Activated CD4-positive, alpha-beta T cell treated with anti-CD3 and anti-CD28 coated beads, Interleukin-2, amount 10 ng/mL, durations not matched to agents 24 days and 14 days (primary cell): ENCODE measurements around the gene ZDHHC14. TPM values are rescaled to one million over a fixed set of nuclear protein-coding genes. Genes with fewer than 3 reads are reported as not detected.

Experiments
- DNase-seq: peaks from one replicate; pipeline ENCODE4 v3.0.0; 2022
- H3K27ac Mint-ChIP-seq: one replicate; pipeline ENCODE4 v1.8.0; 2022; ENCODE audit warnings: mild to moderate bottlenecking, mixed read lengths
- H3K27me3 Mint-ChIP-seq: one replicate; pipeline ENCODE4 v1.8.0; 2022; ENCODE audit warnings: mixed read lengths
- H3K36me3 Mint-ChIP-seq: one replicate; pipeline ENCODE4 v1.8.0; 2022; ENCODE audit warnings: low read depth, mild to moderate bottlenecking, mixed read lengths
- H3K4me1 Mint-ChIP-seq: one replicate; pipeline ENCODE4 v1.8.0; 2021; ENCODE audit warnings: mixed read lengths
- H3K4me3 Mint-ChIP-seq: one replicate; pipeline ENCODE4 v1.8.0; 2022; ENCODE audit warnings: mild to moderate bottlenecking, moderate library complexity, mixed read lengths
- H3K9me3 Mint-ChIP-seq: one replicate; pipeline ENCODE4 v1.8.0; 2021; ENCODE audit warnings: mixed read lengths
- intact Hi-C: fragments of 100-400 bp; cut with micrococcal nuclease; formaldehyde crosslinking; loops from one replicate; pipeline ENCODE4 v1.15.1; 2023
- total RNA-seq: library from RNA; stranded (reverse); gene quantifications from 2 replicates; pipeline ENCODE4 v1.2.3, GENCODE V29; 2022

ZDHHC14 gene
- total RNA-seq, 1 donor from 2014 or later: 14.1 TPM

GRCh38 chr6:157479464-157480303 lies 98.7 kb downstream of the ZDHHC14 start:
- DNase-seq: no peak
- Mint-ChIP-seq H3K36me3 (peaks cover 8% of the 10 kb centered on the region), H3K4me1 (peaks cover 14% of the 10 kb centered on the region), H3K4me3 (no peak overlapping the region), H3K9me3 (peaks cover 13% of the 10 kb centered on the region), H3K27me3 (peaks cover 8% of the 10 kb centered on the region), H3K27ac (no peak overlapping the region)
- intact Hi-C loops: no loop called here

GRCh38 chr6:157481189-157481864 lies 100.3 kb downstream of the ZDHHC14 start:
- no peak overlapping the region for H3K27ac Mint-ChIP-seq
- peaks cover 3% of the 10 kb centered on the region for H3K27me3 Mint-ChIP-seq
- intact Hi-C loops: no loop called here

GRCh38 chr6:157481865-157482249 lies 100.9 kb downstream of the ZDHHC14 start:
- intact Hi-C loops: no loop called here
- Mint-ChIP-seq H3K4me1 (peaks cover 13% of the 10 kb centered on the region), H3K27me3 (peaks cover 3% of the 10 kb centered on the region), H3K9me3 (peaks cover 6% of the 10 kb centered on the region), H3K4me3 (no peak overlapping the region), H3K36me3 (peaks cover 2% of the 10 kb centered on the region), H3K27ac (no peak overlapping the region)
- DNase-seq: no peak

More at GRCh38 chr6:157481189-157481864, 100.3 kb downstream of the ZDHHC14 start:
- DNase-seq: no peak
- peaks cover 11% of the 10 kb centered on the region for H3K9me3 Mint-ChIP-seq
- H3K36me3 Mint-ChIP-seq: peaks cover 2% of the 10 kb centered on the region
- H3K4me3 Mint-ChIP-seq: no peak overlapping the region
- peaks cover 11% of the 10 kb centered on the region for H3K4me1 Mint-ChIP-seq

- intact Hi-C loops: no loop called here
- H3K36me3 Mint-ChIP-seq: peaks cover 2% of the 10 kb centered on the region
- no peak overlapping the region for H3K4me3 Mint-ChIP-seq
- H3K27me3 Mint-ChIP-seq: no peaks in the 10 kb centered on the region
- no peak for DNase-seq
- H3K4me1 Mint-ChIP-seq: peaks cover 28% of the 10 kb centered on the region
- no peak overlapping the region for H3K27ac Mint-ChIP-seq
- H3K9me3 Mint-ChIP-seq: peaks cover 6% of the 10 kb centered on the region
Measured at GRCh38 chr6:157483770-157484169, 102.8 kb downstream of the ZDHHC14 start.

- H3K4me1 Mint-ChIP-seq: peaks cover 28% of the 10 kb centered on the region
- DNase-seq: no peak
- peaks cover 2% of the 10 kb centered on the region for H3K36me3 Mint-ChIP-seq
- intact Hi-C loops: no loop called here
- no peak overlapping the region for H3K27ac Mint-ChIP-seq
- H3K27me3 Mint-ChIP-seq: no peaks in the 10 kb centered on the region
- peaks cover 6% of the 10 kb centered on the region for H3K9me3 Mint-ChIP-seq
- H3K4me3 Mint-ChIP-seq: no peak overlapping the region
Measured at GRCh38 chr6:157484181-157484580, 103.2 kb downstream of the ZDHHC14 start.

GRCh38 chr6:157486572-157486971 lies 105.6 kb downstream of the ZDHHC14 start:
- peak overlapping the region; percentile 70 for H3K4me3 Mint-ChIP-seq
- peaks cover 4% of the 10 kb centered on the region for H3K27me3 Mint-ChIP-seq
- H3K9me3 Mint-ChIP-seq: peaks cover 3% of the 10 kb centered on the region
- peaks cover 4% of the 10 kb centered on the region for H3K36me3 Mint-ChIP-seq
- peaks cover 33% of the 10 kb centered on the region for H3K4me1 Mint-ChIP-seq
- intact Hi-C loops: no loop called here
- DNase-seq: peak; percentile 80
- peak overlapping the region; percentile 91 for H3K27ac Mint-ChIP-seq

- H3K36me3 Mint-ChIP-seq: peaks cover 4% of the 10 kb centered on the region
- peak overlapping the region; percentile 70 for H3K4me3 Mint-ChIP-seq
- H3K9me3 Mint-ChIP-seq: peaks cover 3% of the 10 kb centered on the region
- H3K4me1 Mint-ChIP-seq: peaks cover 33% of the 10 kb centered on the region
- DNase-seq: no peak
- intact Hi-C loops: no loop called here
- peaks cover 4% of the 10 kb centered on the region for H3K27me3 Mint-ChIP-seq
- peak overlapping the region; percentile 91 for H3K27ac Mint-ChIP-seq
Measured at GRCh38 chr6:157487110-157487773, 106.3 kb downstream of the ZDHHC14 start.

GRCh38 chr6:157488058-157488457 lies 107.1 kb downstream of the ZDHHC14 start:
- Mint-ChIP-seq H3K4me3 (no peak overlapping the region), H3K9me3 (peaks cover 3% of the 10 kb centered on the region), H3K4me1 (peaks cover 33% of the 10 kb centered on the region), H3K27ac (no peak overlapping the region), H3K27me3 (peaks cover 4% of the 10 kb centered on the region), H3K36me3 (peaks cover 4% of the 10 kb centered on the region)
- DNase-seq: no peak
- intact Hi-C loops: no loop called here

- intact Hi-C loops: no loop called here
- peaks cover 33% of the 10 kb centered on the region for H3K4me1 Mint-ChIP-seq
Measured at GRCh38 chr6:157488716-157489118, 107.7 kb downstream of the ZDHHC14 start.

GRCh38 chr6:157490611-157491269 lies 109.8 kb downstream of the ZDHHC14 start:
- intact Hi-C loops: no loop called here
- Mint-ChIP-seq H3K36me3 (peaks cover 5% of the 10 kb centered on the region), H3K4me3 (no peak overlapping the region), H3K27ac (no peak overlapping the region), H3K9me3 (peaks cover 4% of the 10 kb centered on the region), H3K4me1 (peaks cover 35% of the 10 kb centered on the region), H3K27me3 (peaks cover 4% of the 10 kb centered on the region)
- DNase-seq: no peak

More at GRCh38 chr6:157488716-157489118, 107.7 kb downstream of the ZDHHC14 start:
- H3K4me3 Mint-ChIP-seq: no peak overlapping the region
- peaks cover 4% of the 10 kb centered on the region for H3K27me3 Mint-ChIP-seq
- no peak overlapping the region for H3K27ac Mint-ChIP-seq
- peaks cover 2% of the 10 kb centered on the region for H3K9me3 Mint-ChIP-seq
- H3K36me3 Mint-ChIP-seq: peaks cover 4% of the 10 kb centered on the region
- DNase-seq: no peak

- Mint-ChIP-seq H3K4me1 (peaks cover 26% of the 10 kb centered on the region), H3K36me3 (peaks cover 7% of the 10 kb centered on the region), H3K27ac (no peak overlapping the region), H3K9me3 (peaks cover 4% of the 10 kb centered on the region), H3K4me3 (no peak overlapping the region), H3K27me3 (peaks cover 4% of the 10 kb centered on the region)
- DNase-seq: no peak
- intact Hi-C loops: no loop called here
Measured at GRCh38 chr6:157491571-157492232, 110.7 kb downstream of the ZDHHC14 start.

GRCh38 chr6:157492249-157492648 lies 111.3 kb downstream of the ZDHHC14 start:
- peaks cover 10% of the 10 kb centered on the region for H3K36me3 Mint-ChIP-seq
- H3K27ac Mint-ChIP-seq: no peak overlapping the region
- no peak for DNase-seq
- H3K27me3 Mint-ChIP-seq: peaks cover 4% of the 10 kb centered on the region
- H3K9me3 Mint-ChIP-seq: peaks cover 8% of the 10 kb centered on the region
- peaks cover 23% of the 10 kb centered on the region for H3K4me1 Mint-ChIP-seq
- intact Hi-C loops: no loop called here
- no peak overlapping the region for H3K4me3 Mint-ChIP-seq

GRCh38 chr6:157492741-157493140 lies 111.8 kb downstream of the ZDHHC14 start:
- no peak for DNase-seq
- Mint-ChIP-seq H3K36me3 (peaks cover 10% of the 10 kb centered on the region), H3K27ac (no peak overlapping the region), H3K4me3 (no peak overlapping the region), H3K4me1 (peaks cover 22% of the 10 kb centered on the region), H3K9me3 (peaks cover 11% of the 10 kb centered on the region), H3K27me3 (peaks cover 4% of the 10 kb centered on the region)
- intact Hi-C loops: no loop called here
